HepG2 (cell line): Measurements from ENCODE around the gene UST. TPM values are rescaled to one million over a fixed set of nuclear protein-coding genes. Genes with fewer than 3 reads are reported as not detected.

Source experiments
- CERS6 ChIP-seq: sonication (generic); formaldehyde crosslinking; IDR thresholded peaks from 2 replicates; pipeline ENCODE4 v1.5.0; 2020; ENCODE audit warnings: missing genetic modification reagents
- DMAP1 ChIP-seq: IDR thresholded peaks from 2 replicates; pipeline ENCODE4 v1.6.1; 2016
- FOSL2 ChIP-seq: sonication (generic); formaldehyde crosslinking; IDR thresholded peaks from 2 replicates; pipeline ENCODE4 v1.4.0; 2020; ENCODE audit warnings: missing genetic modification reagents
- FOXP1 ChIP-seq, 2 experiments: fragments of 450-650 bp in 1 of 2; IDR thresholded peaks; 2 replicates each; pipeline ENCODE4 v1.6.1; 2017 to 2018; ENCODE audit warnings: antibody characterized with exemption in 1 of 2
- HOXA7 ChIP-seq: sonication (generic); formaldehyde crosslinking; IDR thresholded peaks from 2 replicates; pipeline ENCODE4 v1.8.1; 2022; ENCODE audit warnings: mild to moderate bottlenecking, missing genetic modification reagents, moderate library complexity
- KLF13 ChIP-seq: sonication (generic); formaldehyde crosslinking; IDR thresholded peaks from 2 replicates; pipeline ENCODE4 v1.4.0; 2020; ENCODE audit warnings: mild to moderate bottlenecking, missing genetic modification reagents
- KLF6 ChIP-seq: IDR thresholded peaks from 2 replicates; pipeline ENCODE4 v1.8.0; 2016; ENCODE audit warnings: missing biosample characterization, missing genetic modification reagents
- MEIS2 ChIP-seq: sonication (generic); formaldehyde crosslinking; IDR thresholded peaks from 2 replicates; pipeline ENCODE4 v1.9.0; 2021; ENCODE audit warnings: mild to moderate bottlenecking, missing genetic modification reagents
- MXD3 ChIP-seq: IDR thresholded peaks from 2 replicates; pipeline ENCODE4 v1.6.1; 2016; ENCODE audit warnings: mild to moderate bottlenecking, missing biosample characterization, missing genetic modification reagents
- NBN ChIP-seq: fragments of 450-650 bp; conservative IDR thresholded peaks from 2 replicates; pipeline ENCODE4 v1.6.1; 2017
- NFRKB ChIP-seq: fragments of 450-650 bp; IDR thresholded peaks from 2 replicates; pipeline ENCODE4 v1.6.1; 2017
- RFXANK ChIP-seq: IDR thresholded peaks from 2 replicates; pipeline ENCODE4 v1.6.1; 2016
- TBX2 ChIP-seq: sonication (generic); formaldehyde crosslinking; IDR thresholded peaks from 2 replicates; pipeline ENCODE4 v1.5.0; 2020; ENCODE audit warnings: missing genetic modification reagents, mild to moderate bottlenecking, borderline replicate concordance
- YEATS2 ChIP-seq: sonication (generic); formaldehyde crosslinking; IDR thresholded peaks from 2 replicates; pipeline ENCODE4 v1.4.0; 2020; ENCODE audit warnings: missing genetic modification reagents, borderline replicate concordance
- ZBTB7A ChIP-seq: sonication (generic); formaldehyde crosslinking; IDR thresholded peaks from 2 replicates; pipeline ENCODE4 v1.8.0; 2022; ENCODE audit warnings: mild to moderate bottlenecking, missing genetic modification reagents
- ZFAT ChIP-seq: sonication (generic); formaldehyde crosslinking; conservative IDR thresholded peaks from 2 replicates; pipeline ENCODE4 v1.8.1; 2023; ENCODE audit warnings: missing genetic modification reagents, inconsistent platforms
- ZNF225 ChIP-seq: sonication (generic); formaldehyde crosslinking; IDR thresholded peaks from 2 replicates; pipeline ENCODE4 v1.4.0; 2020; ENCODE audit warnings: mild to moderate bottlenecking, missing genetic modification reagents
- ZNF350 ChIP-seq: sonication (generic); formaldehyde crosslinking; IDR thresholded peaks from 2 replicates; pipeline ENCODE4 v1.4.0; 2020; ENCODE audit warnings: mild to moderate bottlenecking, low read depth, missing genetic modification reagents, borderline replicate concordance
- ZNF446 ChIP-seq: sonication (generic); formaldehyde crosslinking; IDR thresholded peaks from 2 replicates; pipeline ENCODE4 v1.5.0; 2020; ENCODE audit warnings: mild to moderate bottlenecking, missing genetic modification reagents
- ZNF572 ChIP-seq: sonication (generic); formaldehyde crosslinking; IDR thresholded peaks from 2 replicates; pipeline ENCODE4 v1.5.1; 2020; ENCODE audit warnings: mild to moderate bottlenecking, missing genetic modification reagents
- ZNF607 ChIP-seq: sonication (generic); formaldehyde crosslinking; IDR thresholded peaks from 2 replicates; pipeline ENCODE4 v1.5.1; 2020; ENCODE audit warnings: missing genetic modification reagents, mild to moderate bottlenecking, borderline replicate concordance
- ZNF616 ChIP-seq: sonication (generic); formaldehyde crosslinking; IDR thresholded peaks from 2 replicates; pipeline ENCODE4 v1.5.0; 2020; ENCODE audit warnings: low read depth, mild to moderate bottlenecking, missing genetic modification reagents
- ZNF678 ChIP-seq: sonication (generic); formaldehyde crosslinking; IDR thresholded peaks from 2 replicates; pipeline ENCODE4 v1.4.0; 2020; ENCODE audit warnings: mild to moderate bottlenecking, missing genetic modification reagents
- ZNF83 ChIP-seq: sonication (generic); formaldehyde crosslinking; IDR thresholded peaks from 2 replicates; pipeline ENCODE4 v1.4.0; 2020; ENCODE audit warnings: missing genetic modification reagents, mild to moderate bottlenecking, borderline replicate concordance
- ZXDC ChIP-seq: sonication (generic); formaldehyde crosslinking; IDR thresholded peaks from 2 replicates; pipeline ENCODE4 v1.5.0; 2020; ENCODE audit warnings: mild to moderate bottlenecking, missing genetic modification reagents
- polyA plus RNA-seq, 8 experiments: library from polyadenylated mRNA; depleted of rRNA in 3 of 8; stranded (reverse) in 7 of 8; unstranded in 1 of 8; fragments of >200 nt; fragmentation: Illumina TruSeq in 4 of 8; extraction: Trizol in 4 of 8; gene quantifications; 2 replicates each; pipeline versions ENCODE4 v1.2.1 to v1.2.3, GENCODE V29; 2011 to 2016; ENCODE audit warnings: low read depth in 4 of 8, missing spikeins in 1 of 8, mixed read lengths in 1 of 8; ENCODE audit not compliant: insufficient read depth in 1 of 8
- total RNA-seq, 5 experiments: library from RNA; depleted of rRNA; stranded (reverse); fragments of >200 nt; fragmentation: Illumina TruSeq; extraction: Trizol; gene quantifications; 2 replicates each; pipeline ENCODE4 v1.2.3, GENCODE V29; 2016; ENCODE audit warnings: low read depth in 1 of 5
- TF ChIP-seq, protein P1 (sequence below): sonication (generic); formaldehyde crosslinking; IDR thresholded peaks from 2 replicates; pipeline ENCODE4 v1.4.0; 2020; ENCODE audit warnings: missing genetic modification reagents

UST gene
- total and polyA plus RNA-seq, 2 of the 13 experiments (the other 11 are each of a cell fraction or from before 2014, with no cell fraction given) = 0.27 TPM; not detected in 1

- no peak for TF ChIP-seq YEATS2 (CRISPR knock-in tag)
- TF ChIP-seq ZXDC (CRISPR knock-in tag) = no peak
- TF ChIP-seq HOXA7 = no peak
- no peak for TF ChIP-seq MXD3 (CRISPR knock-in tag)
- 0 out of 2 replicates have a peak, but pooled peaks have one; percentile 26 for TF ChIP-seq ZBTB7A
- 0 out of 2 replicates have a peak, but pooled peaks have one; percentile 28 for TF ChIP-seq RFXANK (CRISPR knock-in tag)
- peak; percentile 85 for TF ChIP-seq MEIS2 (CRISPR knock-in tag)
- no peak for TF ChIP-seq CERS6
- TF ChIP-seq NBN = no peak
- TF ChIP-seq TBX2 (CRISPR knock-in tag) = peak; percentile 89
- TF ChIP-seq KLF13 (CRISPR knock-in tag) = no peak
- TF ChIP-seq DMAP1 = peak; percentile 48; the same call in 1 of the 2 replicates
- no peak for TF ChIP-seq FOXP1 (IDR thresholded peaks at IDR 0.05)
- peak; percentile 74; the same call in 1 of the 2 replicates for TF ChIP-seq FOXP1 (CRISPR knock-in tag; IDR thresholded peaks at IDR 0.05)
- TF ChIP-seq ZFAT = no peak
- TF ChIP-seq ZNF446 (CRISPR knock-in tag) = no peak
- no peak for TF ChIP-seq NFRKB
- TF ChIP-seq ZNF616 = no peak
- TF ChIP-seq ZNF607 = 0 out of 2 replicates have a peak, but pooled peaks have one; percentile 48
- TF ChIP-seq ZNF83 (CRISPR knock-in tag) = no peak
- no peak for TF ChIP-seq ZNF678 (CRISPR knock-in tag)
- TF ChIP-seq FOSL2 (CRISPR knock-in tag) = peak; percentile 89
- TF ChIP-seq KLF6 (CRISPR knock-in tag) = peak; percentile 41; the same call in 1 of the 2 replicates
- TF ChIP-seq, protein P1, sequence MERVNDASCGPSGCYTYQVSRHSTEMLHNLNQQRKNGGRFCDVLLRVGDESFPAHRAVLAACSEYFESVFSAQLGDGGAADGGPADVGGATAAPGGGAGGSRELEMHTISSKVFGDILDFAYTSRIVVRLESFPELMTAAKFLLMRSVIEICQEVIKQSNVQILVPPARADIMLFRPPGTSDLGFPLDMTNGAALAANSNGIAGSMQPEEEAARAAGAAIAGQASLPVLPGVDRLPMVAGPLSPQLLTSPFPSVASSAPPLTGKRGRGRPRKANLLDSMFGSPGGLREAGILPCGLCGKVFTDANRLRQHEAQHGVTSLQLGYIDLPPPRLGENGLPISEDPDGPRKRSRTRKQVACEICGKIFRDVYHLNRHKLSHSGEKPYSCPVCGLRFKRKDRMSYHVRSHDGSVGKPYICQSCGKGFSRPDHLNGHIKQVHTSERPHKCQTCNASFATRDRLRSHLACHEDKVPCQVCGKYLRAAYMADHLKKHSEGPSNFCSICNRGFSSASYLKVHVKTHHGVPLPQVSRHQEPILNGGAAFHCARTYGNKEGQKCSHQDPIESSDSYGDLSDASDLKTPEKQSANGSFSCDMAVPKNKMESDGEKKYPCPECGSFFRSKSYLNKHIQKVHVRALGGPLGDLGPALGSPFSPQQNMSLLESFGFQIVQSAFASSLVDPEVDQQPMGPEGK (CRISPR knock-in tag) = peak; percentile 35; the same call in 1 of the 2 replicates
- no peak for TF ChIP-seq ZNF350 (CRISPR knock-in tag)
- TF ChIP-seq ZNF572 (CRISPR knock-in tag) = no peak
- no peak for TF ChIP-seq ZNF225
Measured at GRCh38 chr6:148979014-148979901, 232.4 kb downstream of the UST start (continued).
